Adipocyte (in vitro differentiated cells): ENCODE results near the gene RSRC1.

ENCODE experiments used
- DNase-seq: peaks from one replicate; pipeline ENCODE4 v3.0.0-alpha.2; 2015; ENCODE audit warnings: low read depth
- H3K27me3 ChIP-seq: replicated peaks from 2 replicates; pipeline ENCODE4 v1.7.0; 2013; ENCODE audit warnings: mild to moderate bottlenecking, low read length, moderate library complexity; ENCODE audit not compliant: control insufficient read depth, insufficient read depth
- H3K36me3 ChIP-seq: 2 replicates; pipeline ENCODE4 v1.7.0; 2013; ENCODE audit warnings: low read length, mild to moderate bottlenecking, moderate library complexity; ENCODE audit not compliant: control insufficient read depth, insufficient read depth, severe bottlenecking
- H3K4me1 ChIP-seq: 2 replicates; pipeline ENCODE4 v1.7.0; 2013; ENCODE audit warnings: mild to moderate bottlenecking, low read length, moderate library complexity; ENCODE audit not compliant: control insufficient read depth, insufficient read depth
- H3K4me3 ChIP-seq: 2 replicates; pipeline ENCODE4 v1.7.0; 2013; ENCODE audit warnings: mild to moderate bottlenecking, low read length, moderate library complexity
- H3K9ac ChIP-seq: 2 replicates; pipeline ENCODE4 v1.7.0; 2013; ENCODE audit warnings: mild to moderate bottlenecking, low read length, moderate library complexity
- H3K9me3 ChIP-seq: 2 replicates; pipeline ENCODE4 v1.7.0; 2013; ENCODE audit warnings: mild to moderate bottlenecking, low read length, moderate library complexity; ENCODE audit not compliant: control insufficient read depth

The RSRC1 gene

DNA sequence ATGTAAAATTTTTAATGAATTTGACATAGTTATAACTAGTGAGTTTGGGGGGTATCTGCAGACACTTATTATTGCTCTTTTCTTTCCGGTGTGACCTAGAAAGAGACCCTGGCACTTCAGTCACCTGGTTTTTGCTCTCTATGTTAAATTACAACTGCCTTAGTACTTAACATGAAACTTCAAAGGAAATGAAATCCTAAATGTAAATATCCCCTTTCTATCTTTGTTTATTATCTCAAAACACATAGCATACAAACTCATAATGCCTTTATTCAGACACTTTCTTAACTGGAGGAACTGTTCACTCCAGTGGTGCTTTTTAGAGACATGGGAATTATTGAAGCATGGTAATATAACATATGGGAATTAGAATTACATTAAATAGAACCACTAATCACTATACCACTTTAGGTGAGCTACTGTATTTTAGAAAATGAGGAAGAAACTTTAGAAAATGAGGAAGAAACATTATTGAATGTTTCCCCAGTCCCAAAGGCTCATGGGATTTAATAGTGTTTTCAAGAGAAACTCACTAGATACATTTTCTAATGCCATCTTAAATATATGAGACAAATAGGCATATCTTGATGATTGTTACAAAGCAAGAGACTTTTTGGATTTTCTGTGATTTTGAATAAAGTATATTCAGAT lies 341.6 kb downstream of the RSRC1 start:
- Histone ChIP-seq H3K4me1 (peaks cover 29% of the 10 kb centered on the region), H3K27me3 (no peaks in the 10 kb centered on the region), H3K36me3 (no peaks in the 10 kb centered on the region), H3K9ac (no peak overlapping the region), H3K9me3 (no peaks in the 10 kb centered on the region), H3K4me3 (no peak overlapping the region)
- no peak for DNase-seq

DNA sequence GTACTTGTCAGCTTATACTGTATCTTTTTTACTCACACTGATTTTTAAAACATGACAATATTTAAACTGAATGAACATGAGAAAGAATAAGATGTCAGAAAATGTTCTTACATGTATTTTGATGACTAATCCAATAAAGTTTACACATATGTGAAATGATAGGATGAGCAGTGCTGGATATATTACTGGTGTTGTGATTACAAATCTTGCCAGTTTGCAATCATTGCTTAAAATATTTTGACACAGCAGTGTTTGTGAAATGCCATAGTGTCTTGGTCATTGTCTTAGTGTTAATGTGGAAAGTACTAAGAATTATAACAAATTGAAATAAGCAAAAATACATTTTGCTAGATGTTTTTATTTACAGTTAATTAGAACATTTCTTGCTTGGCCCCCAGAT lies 342.4 kb downstream of the RSRC1 start:
- H3K9ac ChIP-seq, result peak overlapping the region; percentile 34
- peaks cover 21% of the 10 kb centered on the region for H3K4me1 ChIP-seq
- H3K36me3 ChIP-seq, result no peaks in the 10 kb centered on the region
- H3K4me3 ChIP-seq, result no peak overlapping the region
- DNase-seq, result no peak
- no peaks in the 10 kb centered on the region for H3K27me3 ChIP-seq
- no peaks in the 10 kb centered on the region for H3K9me3 ChIP-seq

DNA sequence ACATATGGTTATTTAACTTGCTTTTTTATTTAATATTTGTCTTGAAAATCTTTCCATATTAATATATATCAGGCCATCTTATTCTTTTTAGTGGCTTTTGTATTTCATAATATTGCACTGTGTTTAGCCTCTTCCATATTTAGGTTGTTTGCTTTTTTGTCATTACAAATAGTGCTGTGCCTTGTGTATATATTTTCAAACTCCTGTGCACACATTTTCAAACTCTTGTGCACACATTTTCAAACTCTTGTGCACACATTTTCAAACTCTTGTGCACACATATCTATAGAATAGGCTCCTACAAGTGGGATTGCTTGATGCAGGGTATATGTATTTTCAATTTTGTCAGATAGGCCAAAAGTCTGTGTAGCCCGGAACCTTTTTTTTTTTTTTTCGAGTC lies 343.1 kb downstream of the RSRC1 start:
- no peaks in the 10 kb centered on the region for H3K27me3 ChIP-seq
- H3K4me1 ChIP-seq, result peaks cover 16% of the 10 kb centered on the region
- H3K9me3 ChIP-seq, result no peaks in the 10 kb centered on the region
- no peak overlapping the region for H3K4me3 ChIP-seq
- H3K9ac ChIP-seq, result peak overlapping the region; percentile 34
- H3K36me3 ChIP-seq, result no peaks in the 10 kb centered on the region
- DNase-seq, result no peak

DNA sequence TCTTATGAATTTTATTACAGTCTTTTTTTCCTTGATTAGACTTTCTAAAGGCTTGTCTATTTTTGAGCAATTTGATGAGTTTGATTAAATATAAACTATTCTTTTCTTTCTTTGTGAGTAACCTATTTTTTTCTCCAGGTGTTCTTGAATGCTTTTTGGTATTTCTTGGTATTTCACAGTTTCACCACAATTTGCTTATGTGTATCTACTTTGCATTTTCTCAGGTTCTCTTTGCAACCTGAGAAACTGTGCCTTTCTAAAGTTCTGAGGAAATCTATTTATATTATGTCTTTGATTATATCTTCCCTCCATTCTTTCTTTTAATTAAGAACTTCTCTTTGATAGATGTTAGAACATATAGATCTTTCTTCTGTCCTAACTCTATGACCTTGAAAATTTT lies 344.0 kb downstream of the RSRC1 start:
- no peaks in the 10 kb centered on the region for H3K36me3 ChIP-seq
- no peaks in the 10 kb centered on the region for H3K9me3 ChIP-seq
- H3K27me3 ChIP-seq, result no peaks in the 10 kb centered on the region
- no peak overlapping the region for H3K9ac ChIP-seq
- H3K4me1 ChIP-seq, result peaks cover 16% of the 10 kb centered on the region
- H3K4me3 ChIP-seq, result no peak overlapping the region
- DNase-seq, result no peak

DNA sequence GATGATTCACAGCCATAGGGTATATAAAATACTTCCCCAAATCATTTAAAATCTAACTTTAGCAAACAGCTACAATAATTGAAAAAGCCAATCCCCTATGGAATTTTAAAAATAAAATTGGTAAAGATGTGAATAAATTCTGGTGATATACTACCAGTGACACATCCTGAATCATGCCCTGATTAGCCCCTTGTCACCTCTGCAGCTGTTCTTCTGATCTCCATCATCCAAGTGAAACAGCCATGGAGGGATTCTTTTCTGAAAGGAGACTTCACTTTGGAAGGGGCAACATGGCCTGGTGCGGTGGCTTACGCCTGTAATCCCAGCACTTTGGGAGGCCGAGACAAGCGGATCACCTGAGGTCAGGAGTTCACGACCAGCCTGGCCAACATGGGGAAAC lies 345.5 kb downstream of the RSRC1 start:
- H3K4me3 ChIP-seq, result no peak overlapping the region
- DNase-seq, result no peak
- no peaks in the 10 kb centered on the region for H3K27me3 ChIP-seq
- H3K36me3 ChIP-seq, result no peaks in the 10 kb centered on the region
- no peaks in the 10 kb centered on the region for H3K9me3 ChIP-seq
- peaks cover 26% of the 10 kb centered on the region for H3K4me1 ChIP-seq
- no peak overlapping the region for H3K9ac ChIP-seq

GRCh38 chr3:158456114-158456513 lies 346.2 kb downstream of the RSRC1 start:
- Histone ChIP-seq H3K27me3 (no peaks in the 10 kb centered on the region), H3K4me3 (no peak overlapping the region), H3K9me3 (no peaks in the 10 kb centered on the region), H3K4me1 (peaks cover 33% of the 10 kb centered on the region), H3K36me3 (no peaks in the 10 kb centered on the region), H3K9ac (no peak overlapping the region)
- no peak for DNase-seq

DNA sequence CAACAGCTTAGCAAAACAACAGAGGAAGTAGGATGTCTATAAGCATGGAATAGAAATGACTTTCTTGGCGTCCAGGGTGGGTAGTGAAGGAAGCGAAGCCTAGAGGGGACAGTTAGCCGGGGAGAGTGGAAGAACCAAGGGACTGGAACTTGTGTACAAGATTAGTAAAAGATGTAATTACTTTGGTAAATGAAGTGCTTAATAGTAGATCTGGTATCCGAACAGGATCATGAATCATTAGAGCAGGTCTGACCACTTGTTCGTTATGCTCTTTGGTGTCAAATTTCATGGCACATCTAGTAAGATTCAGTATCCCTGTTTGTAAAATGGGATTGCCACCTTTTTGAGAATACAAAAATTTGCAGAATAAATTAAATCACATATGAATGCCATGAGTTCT lies 348.6 kb downstream of the RSRC1 start:
- Histone ChIP-seq H3K27me3 (no peaks in the 10 kb centered on the region), H3K9me3 (no peaks in the 10 kb centered on the region), H3K4me1 (peaks cover 30% of the 10 kb centered on the region), H3K36me3 (no peaks in the 10 kb centered on the region), H3K4me3 (no peak overlapping the region), H3K9ac (no peak overlapping the region)
- no peak for DNase-seq

DNA sequence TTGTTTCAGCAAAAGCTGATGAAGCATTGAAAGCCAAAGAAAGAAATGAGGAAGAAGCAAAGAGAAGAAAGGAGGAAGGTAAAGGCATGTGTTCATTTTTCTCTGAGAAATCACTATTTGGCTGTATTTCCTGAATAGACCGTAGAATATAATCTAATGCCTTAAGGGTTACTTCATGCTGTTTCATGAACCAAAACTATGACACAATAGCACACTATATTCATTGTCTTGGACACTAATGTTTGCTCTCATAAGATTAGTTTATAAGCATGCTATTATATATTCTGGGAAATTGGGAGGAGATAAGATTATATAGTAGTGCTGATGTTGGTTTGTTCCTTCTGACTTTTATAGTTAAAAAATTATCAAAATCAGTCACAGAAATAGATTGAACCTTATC lies 351.0 kb downstream of the RSRC1 start:
- peaks cover 30% of the 10 kb centered on the region for H3K4me1 ChIP-seq
- no peaks in the 10 kb centered on the region for H3K36me3 ChIP-seq
- peak overlapping the region; percentile 46 for H3K4me3 ChIP-seq
- DNase-seq, result no peak
- H3K9ac ChIP-seq, result peak overlapping the region; percentile 46
- H3K27me3 ChIP-seq, result no peaks in the 10 kb centered on the region
- H3K9me3 ChIP-seq, result no peaks in the 10 kb centered on the region

DNA sequence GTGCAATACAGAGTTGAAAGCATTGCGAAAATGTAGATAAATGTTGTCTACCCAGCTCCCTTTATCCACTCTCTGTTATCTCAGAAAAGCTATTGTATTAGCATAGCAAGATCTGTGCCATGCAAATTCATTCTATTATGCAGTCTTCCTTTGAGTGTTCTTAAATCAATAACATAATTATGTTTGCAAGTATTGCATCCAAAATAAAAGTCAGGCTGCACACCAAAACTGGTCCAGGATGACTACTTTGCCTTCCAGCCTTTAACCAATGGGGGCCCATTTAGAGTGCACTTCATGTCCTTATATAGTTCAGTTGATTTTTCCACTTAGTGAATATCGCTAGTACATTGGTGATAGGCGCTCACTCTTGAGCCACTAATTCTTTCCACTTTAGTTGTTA lies 353.7 kb downstream of the RSRC1 start:
- no peak overlapping the region for H3K4me3 ChIP-seq
- no peaks in the 10 kb centered on the region for H3K9me3 ChIP-seq
- no peak overlapping the region for H3K9ac ChIP-seq
- no peaks in the 10 kb centered on the region for H3K27me3 ChIP-seq
- H3K36me3 ChIP-seq, result no peaks in the 10 kb centered on the region
- H3K4me1 ChIP-seq, result peaks cover 30% of the 10 kb centered on the region
- DNase-seq, result no peak

DNA sequence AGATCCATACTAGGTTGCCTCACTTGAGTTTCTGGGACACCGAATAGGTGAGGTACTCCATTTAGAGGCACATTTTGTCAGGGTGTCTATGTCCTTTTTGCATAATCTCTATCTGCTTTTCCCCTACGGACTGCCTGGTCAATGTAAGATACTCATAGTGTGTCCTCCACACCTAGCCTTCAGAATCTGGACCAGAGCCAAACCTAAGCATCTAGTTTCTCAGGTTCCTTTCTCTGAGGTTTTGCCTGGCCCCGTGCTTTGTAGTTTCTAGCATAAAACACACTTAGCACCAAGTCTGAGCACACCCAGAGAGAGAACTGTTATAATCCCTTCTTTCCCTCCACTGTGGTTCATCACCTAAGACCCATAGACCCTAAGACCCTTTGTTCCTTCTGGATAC lies 355.2 kb downstream of the RSRC1 start:
- Histone ChIP-seq H3K27me3 (no peaks in the 10 kb centered on the region), H3K4me3 (no peak overlapping the region), H3K9ac (no peak overlapping the region), H3K9me3 (no peaks in the 10 kb centered on the region), H3K4me1 (peaks cover 23% of the 10 kb centered on the region), H3K36me3 (no peaks in the 10 kb centered on the region)
- DNase-seq, result no peak

- Histone ChIP-seq H3K27me3 (no peaks in the 10 kb centered on the region), H3K9me3 (no peaks in the 10 kb centered on the region), H3K9ac (no peak overlapping the region), H3K4me3 (peak overlapping the region; percentile 10), H3K36me3 (no peaks in the 10 kb centered on the region), H3K4me1 (peaks cover 17% of the 10 kb centered on the region)
- DNase-seq, result peak; percentile 37
Observed at GRCh38 chr3:158470944-158471638, 361.2 kb downstream of the RSRC1 start.
